SK-N-SH (cell line): Measurements from ENCODE around the gene CRYAA. TPM values are rescaled to one million over a fixed set of nuclear protein-coding genes. Genes with fewer than 3 reads are reported as not detected.
"Not testable (repeated sequence)": the region's sequence is repeated elsewhere in the genome, so short reads cannot be mapped to it uniquely, and the experiment has no call there.

Experiments
- CTCF ChIA-PET: fragments of 300-600, 350-600 bp; formaldehyde crosslinking; extraction: SDS; loops from one replicate; lab custom pipeline; 2021; lab: Yijun Ruan, JAX
- POLR2A ChIA-PET: fragments of 350-600 bp; sonication (Branson Sonifier 250); formaldehyde crosslinking; extraction: SDS; loops from one replicate; lab custom pipeline; 2020; ENCODE audit warnings: antibody characterized with exemption, inconsistent platforms; lab: Yijun Ruan, JAX
- DNase-seq: peaks from one replicate; pipeline ENCODE4 v3.0.0; 2012
- H2AFZ ChIP-seq: fragments of 200-600 bp; sonication (generic); 2 replicates; pipeline ENCODE4 v1.8.1; 2016; ENCODE audit warnings: antibody characterized with exemption, mild to moderate bottlenecking, low read depth
- H3F3A ChIP-seq: fragments of 200-600 bp; sonication (generic); replicated peaks from 2 replicates; pipeline ENCODE3; 2016; ENCODE audit warnings: antibody characterized with exemption, mild to moderate bottlenecking; ENCODE audit not compliant: insufficient read depth
- H3K27ac ChIP-seq, 2 experiments: fragments of 200-500 bp in 1 of 2; fragments of 200-600 bp in 1 of 2; sonication (Bioruptor generic) in 1 of 2; sonication (generic), shearing (Covaris generic) in 1 of 2; 2 replicates each; pipeline versions ENCODE4 v1.5.1 to v1.6.1; 2014 to 2016; ENCODE audit warnings: low read depth in 2 of 2, inconsistent platforms in 1 of 2, low read length in 1 of 2, mild to moderate bottlenecking in 1 of 2, mixed read lengths in 1 of 2
- H3K27me3 ChIP-seq: fragments of 200-600 bp; sonication (generic), shearing (Covaris generic); 2 replicates; pipeline ENCODE4 v1.6.1; 2016; ENCODE audit warnings: mixed run types; ENCODE audit not compliant: insufficient read depth
- H3K36me3 ChIP-seq, 2 experiments: fragments of 200-500 bp in 1 of 2; fragments of 200-600 bp in 1 of 2; sonication (Bioruptor generic) in 1 of 2; sonication (generic) in 1 of 2; replicated peaks in 1 of 2; 2 replicates each; pipeline versions ENCODE3 to v1.5.1; 2014 to 2016; ENCODE audit warnings: low read length in 1 of 2, mild to moderate bottlenecking in 1 of 2; ENCODE audit not compliant: insufficient read depth in 2 of 2, control insufficient read depth in 1 of 2
- H3K4me1 ChIP-seq, 2 experiments: fragments of 200-500 bp in 1 of 2; fragments of 200-600 bp in 1 of 2; sonication (Bioruptor generic) in 1 of 2; sonication (generic), shearing (Covaris generic) in 1 of 2; 2 replicates each; pipeline versions ENCODE4 v1.5.1 to v1.6.1; 2014 to 2016; ENCODE audit warnings: low read depth in 1 of 2, low read length in 1 of 2, mixed run types in 1 of 2; ENCODE audit not compliant: insufficient read depth in 2 of 2, control insufficient read depth in 1 of 2
- H3K4me2 ChIP-seq: fragments of 200-600 bp; sonication (generic), shearing (Covaris generic); 2 replicates; pipeline ENCODE4 v1.6.1; 2017; ENCODE audit warnings: mixed run types
- H3K4me3 ChIP-seq, 2 experiments: fragments of 200-500 bp in 1 of 2; fragments of 200-600 bp in 1 of 2; sonication (Bioruptor generic) in 1 of 2; sonication (generic), shearing (Covaris generic) in 1 of 2; 2 replicates each; pipeline versions ENCODE4 v1.5.1 to v1.8.1; 2014 to 2016; ENCODE audit warnings: low read depth in 2 of 2, inconsistent platforms in 1 of 2, low read length in 1 of 2, mild to moderate bottlenecking in 1 of 2, mixed read lengths in 1 of 2, moderate library complexity in 1 of 2
- H3K79me2 ChIP-seq: fragments of 200-600 bp; sonication (generic); 2 replicates; pipeline ENCODE4 v1.8.1; 2017; ENCODE audit warnings: mild to moderate bottlenecking; ENCODE audit not compliant: insufficient read depth
- H3K9ac ChIP-seq: fragments of 200-600 bp; sonication (generic); 2 replicates; pipeline ENCODE4 v1.6.1; 2017; ENCODE audit warnings: mixed run types
- H3K9me2 ChIP-seq: fragments of 200-600 bp; sonication (generic); 2 replicates; pipeline ENCODE4 v1.6.1; 2017; ENCODE audit warnings: mixed run types
- H3K9me3 ChIP-seq: fragments of 200-600 bp; sonication (generic); 2 replicates; pipeline ENCODE4 v1.6.1; 2017; ENCODE audit warnings: mixed run types, mild to moderate bottlenecking, moderate library complexity
- H4K20me1 ChIP-seq: fragments of 200-600 bp; sonication (generic); 2 replicates; pipeline ENCODE4 v1.6.1; 2017; ENCODE audit warnings: mild to moderate bottlenecking, mixed run types; ENCODE audit not compliant: insufficient read depth
- WGBS: methylation state at CpG from one replicate; pipeline ENCODE4 v1.1.6; 2017; ENCODE audit warnings: low lambda C conversion rate; 5-methylcytosine and 5-hydroxymethylcytosine counted together
- polyA plus RNA-seq, 3 experiments: library from polyadenylated mRNA; depleted of rRNA; stranded (reverse); fragments of >200 nt; gene quantifications; 2 replicates each; pipeline ENCODE4 v1.2.3, GENCODE V29; 2012

CRYAA gene
- polyA plus RNA-seq, 1 of the 3 experiments (the other 2 are of a cell fraction) = not detected

- DNase-seq, H3K9ac ChIP-seq, H3K79me2 ChIP-seq, H4K20me1 ChIP-seq, H3K36me3 ChIP-seq, H3K4me1 ChIP-seq, CTCF ChIA-PET, H3K9me3 ChIP-seq, H3K4me3 ChIP-seq, H3K27me3 ChIP-seq, H2AFZ ChIP-seq, H3K27ac ChIP-seq, H3K9me2 ChIP-seq, POLR2A ChIA-PET, H3F3A ChIP-seq, H3K4me2 ChIP-seq: not testable (repeated sequence)
- WGBS = no CpG with 5 or more reads among the region's 4 CpGs
These were observed 6.2 kb downstream of the CRYAA start for GRCh38 chr21:43174998-43175397.

DNA sequence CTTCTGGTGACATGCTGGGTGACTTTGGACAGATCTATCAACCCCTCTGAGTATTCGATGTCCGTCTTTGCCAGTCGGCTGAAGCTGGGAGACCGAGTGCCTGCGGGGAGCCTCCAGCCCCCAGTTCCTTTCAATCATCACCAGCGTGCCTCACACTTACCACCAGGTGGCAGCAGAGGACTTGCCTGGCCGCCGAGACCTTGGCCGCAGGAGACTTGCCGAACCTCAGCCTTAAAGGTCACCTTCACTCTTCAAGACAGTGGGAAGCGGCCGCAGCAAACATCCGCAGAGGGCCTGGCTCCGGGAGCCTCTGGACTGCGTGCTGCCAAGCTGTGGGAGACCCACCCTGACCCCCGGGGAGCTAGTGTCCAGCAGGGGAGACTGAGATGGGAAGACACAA is 7.8 kb downstream of the CRYAA start:
- H3K27me3 ChIP-seq, H3F3A ChIP-seq, H3K4me2 ChIP-seq, H3K27ac ChIP-seq, H3K9me2 ChIP-seq, H3K4me3 ChIP-seq, H3K9me3 ChIP-seq, H3K4me1 ChIP-seq, DNase-seq, H2AFZ ChIP-seq, H3K79me2 ChIP-seq, POLR2A ChIA-PET, H4K20me1 ChIP-seq, H3K9ac ChIP-seq, CTCF ChIA-PET, H3K36me3 ChIP-seq: not testable (repeated sequence)
- WGBS = no CpG with 5 or more reads among the region's 16 CpGs

DNA sequence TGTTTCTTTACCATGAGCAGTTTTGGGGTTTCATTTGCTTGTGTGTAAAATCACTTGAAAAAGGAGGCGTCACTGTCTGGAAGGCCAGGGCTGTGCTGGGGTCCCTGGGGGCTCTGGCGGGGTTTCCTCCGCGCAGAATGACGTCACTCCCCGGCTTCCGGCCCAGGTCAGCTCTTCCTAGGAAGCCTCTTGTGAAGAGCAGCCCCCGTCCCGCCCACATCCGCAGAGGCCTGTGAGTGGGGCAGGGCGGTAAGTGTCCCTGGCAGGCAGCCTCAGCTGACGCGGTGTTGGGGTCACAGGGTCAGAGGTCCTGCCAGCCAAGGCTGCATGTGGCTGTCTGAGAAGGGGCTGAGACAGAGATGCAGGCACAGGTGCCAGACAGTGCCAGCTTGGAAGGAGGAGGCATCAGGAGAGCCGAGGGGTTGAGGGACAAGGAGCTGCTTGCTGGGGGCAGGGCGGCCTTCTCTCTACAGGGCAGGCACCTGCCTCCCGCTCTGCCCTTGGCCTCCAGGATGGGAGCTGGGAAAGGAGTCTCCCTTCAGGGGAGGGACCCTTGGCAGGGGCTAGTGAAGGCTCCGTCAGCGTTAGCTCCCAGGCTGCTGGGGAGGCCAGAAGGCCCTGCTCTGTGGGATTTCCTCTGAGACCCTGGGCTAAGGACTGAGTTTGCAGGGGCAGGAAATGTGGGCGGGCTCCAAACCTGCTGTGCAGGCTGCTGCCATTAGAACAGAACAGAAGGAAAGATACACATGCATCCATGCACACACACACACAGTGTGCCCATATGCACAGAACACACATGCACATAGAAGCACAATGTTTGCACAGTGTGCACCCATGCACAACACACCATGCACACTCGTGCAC is 8.5 kb downstream of the CRYAA start:
- H3K9ac ChIP-seq, H3K4me1 ChIP-seq, H4K20me1 ChIP-seq, CTCF ChIA-PET, H3K27me3 ChIP-seq, H3K4me2 ChIP-seq, H3K9me3 ChIP-seq, H3K79me2 ChIP-seq, DNase-seq, H3K4me3 ChIP-seq, H3K27ac ChIP-seq, H2AFZ ChIP-seq, POLR2A ChIA-PET, H3K9me2 ChIP-seq, H3K36me3 ChIP-seq, H3F3A ChIP-seq: not testable (repeated sequence)
- no CpG with 5 or more reads among the region's 20 CpGs for WGBS

DNA sequence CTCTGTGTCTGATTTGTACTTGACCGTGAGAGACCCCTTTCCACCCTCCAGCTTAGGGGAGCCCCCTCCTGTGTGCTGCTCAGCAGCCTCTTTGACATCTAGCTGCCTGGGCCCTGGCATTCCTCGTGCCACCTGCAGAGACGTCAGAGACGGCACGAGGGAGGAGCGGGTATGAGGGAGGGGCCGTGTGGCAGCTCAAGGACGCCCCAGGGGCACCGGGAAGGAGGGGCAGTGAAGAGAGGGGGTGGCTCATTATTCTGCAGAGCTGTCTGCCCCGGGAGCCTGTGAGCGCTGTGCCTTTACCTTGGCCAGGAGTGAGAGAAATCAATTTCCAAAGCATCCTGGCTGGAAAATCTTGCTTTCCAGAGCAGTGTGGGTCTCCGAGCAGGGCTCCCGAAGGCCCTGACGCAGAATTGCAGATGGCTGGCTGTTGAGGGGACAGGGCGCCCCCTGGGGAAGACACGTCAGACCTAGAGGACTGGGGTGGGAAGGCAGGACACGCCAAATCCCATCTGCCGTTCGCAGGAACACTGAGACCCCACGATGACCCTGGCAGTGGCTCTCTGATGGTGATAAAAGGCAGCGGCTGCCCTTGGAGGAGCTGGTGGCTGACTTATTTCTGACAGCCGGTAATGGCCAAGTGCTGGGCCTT is 9.5 kb downstream of the CRYAA start:
- H3K4me3 ChIP-seq, H2AFZ ChIP-seq, H3K79me2 ChIP-seq, H3K27ac ChIP-seq, DNase-seq, H3K4me2 ChIP-seq, H3K27me3 ChIP-seq, H3K4me1 ChIP-seq, H3F3A ChIP-seq, H4K20me1 ChIP-seq, H3K9me2 ChIP-seq, H3K9ac ChIP-seq, POLR2A ChIA-PET, H3K9me3 ChIP-seq, CTCF ChIA-PET, H3K36me3 ChIP-seq: not testable (repeated sequence)
- WGBS = no CpG with 5 or more reads among the region's 22 CpGs

DNA sequence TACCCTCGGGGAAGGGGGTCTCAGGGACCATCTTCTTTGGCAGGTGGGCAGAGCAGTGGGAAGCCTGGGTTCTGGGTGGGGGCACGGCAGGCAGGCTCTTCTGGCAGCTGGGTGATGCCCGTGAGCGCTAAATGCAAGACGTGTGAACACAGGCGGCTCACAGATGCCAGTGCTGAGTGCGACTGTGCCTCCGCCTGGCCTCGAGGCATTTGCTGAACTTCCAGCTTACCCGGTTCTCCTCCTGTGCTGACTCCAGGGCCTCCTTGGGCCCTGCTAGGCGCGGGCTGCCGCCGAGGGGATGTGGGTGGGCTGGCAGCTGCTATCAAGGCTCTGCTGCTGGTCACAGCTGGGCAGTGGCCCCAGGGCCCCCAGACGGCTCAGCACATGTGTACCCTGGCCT is 12.2 kb downstream of the CRYAA start:
- H3K9ac ChIP-seq, DNase-seq, H3K36me3 ChIP-seq, CTCF ChIA-PET, H3K27me3 ChIP-seq, H3K9me2 ChIP-seq, POLR2A ChIA-PET, H3K4me3 ChIP-seq, H3K79me2 ChIP-seq, H3K4me1 ChIP-seq, H4K20me1 ChIP-seq, H3K9me3 ChIP-seq, H3K4me2 ChIP-seq, H2AFZ ChIP-seq, H3K27ac ChIP-seq, H3F3A ChIP-seq: not testable (repeated sequence)
- WGBS = no CpG with 5 or more reads among the region's 15 CpGs

DNA sequence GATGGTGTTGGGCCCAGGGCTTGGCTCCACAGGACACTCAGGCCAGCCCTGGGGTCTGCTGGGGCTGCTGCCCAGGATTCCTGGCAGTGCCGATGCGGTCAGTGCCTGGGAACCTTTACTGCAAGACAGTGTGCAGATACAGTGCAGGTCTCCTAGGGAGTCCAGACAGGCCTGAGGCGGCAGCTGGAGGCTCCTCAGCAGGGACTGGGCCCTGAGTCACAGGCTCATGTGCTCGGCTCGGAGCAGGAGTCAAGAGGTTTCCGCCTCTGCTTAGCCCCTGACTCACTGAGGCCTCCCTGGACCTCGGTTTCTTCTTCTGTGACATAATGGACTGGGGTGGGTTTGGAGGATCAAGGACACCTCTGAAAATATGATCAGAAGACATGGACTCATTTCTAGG is 18.5 kb downstream of the CRYAA start:
- H3F3A ChIP-seq, H3K4me3 ChIP-seq, H3K36me3 ChIP-seq, H3K4me1 ChIP-seq, POLR2A ChIA-PET, H3K27me3 ChIP-seq, H3K27ac ChIP-seq, H3K9ac ChIP-seq, H3K9me3 ChIP-seq, H3K9me2 ChIP-seq, H3K4me2 ChIP-seq, H4K20me1 ChIP-seq, H2AFZ ChIP-seq, DNase-seq, H3K79me2 ChIP-seq, CTCF ChIA-PET: not testable (repeated sequence)
- 20% methylated on average over 1 of the region's 7 CpGs for WGBS
